Ovary (tissue), 9 donors: ENCODE data around the gene GCG. TPM values are rescaled to one million over a fixed set of nuclear protein-coding genes. Genes with fewer than 3 reads are reported as not detected.

Source experiments
- DNase-seq, 5 donors: peaks; one replicate each; pipeline ENCODE4 v3.0.0-alpha.2; 2019 to 2020
- H3K27ac ChIP-seq, 2 donors: fragments of 200-600 bp; one replicate each; pipeline versions ENCODE4 v1.5.1 to v1.8.0; 2019 to 2022
- H3K27me3 ChIP-seq: fragments of 200-600 bp; one replicate; pipeline ENCODE4 v1.8.0; 2022
- H3K36me3 ChIP-seq: fragments of 200-600 bp; sonication (generic); one replicate; pipeline ENCODE4 v1.5.1; 2019
- H3K4me1 ChIP-seq: one replicate; pipeline ENCODE4 v1.8.1; 2013; ENCODE audit warnings: mild to moderate bottlenecking, moderate library complexity; ENCODE audit not compliant: insufficient read depth
- H3K4me3 ChIP-seq: fragments of 200-600 bp; sonication (generic); one replicate; pipeline ENCODE4 v1.5.1; 2017
- H3K9me3 ChIP-seq, 2 donors: fragments of 200-600 bp in 1 of 2; sonication (generic) in 1 of 2; one replicate each; pipeline versions ENCODE4 v1.5.1 to v1.8.1; 2013 to 2019; ENCODE audit warnings: mild to moderate bottlenecking in 1 of 2, moderate library complexity in 1 of 2
- CTCF ChIP-seq, 3 donors: fragments of 450-650 bp in 2 of 3; fragments of 200-600 bp in 1 of 3; IDR thresholded peaks; one replicate each; pipeline versions ENCODE4 v1.5.1 to v1.8.0; 2016 to 2022; ENCODE audit warnings: antibody characterized with exemption in 3 of 3, mild to moderate bottlenecking in 1 of 3
- EP300 ChIP-seq: sonication (generic); formaldehyde crosslinking; IDR thresholded peaks from one replicate; pipeline ENCODE4 v1.6.1; 2017; ENCODE audit warnings: antibody characterized with exemption
- POLR2A ChIP-seq: fragments of 450-650 bp; IDR thresholded peaks from one replicate; pipeline ENCODE4 v1.6.1; 2017; ENCODE audit warnings: antibody characterized with exemption, mild to moderate bottlenecking, moderate library complexity
- WGBS, 3 donors: extraction: QIAGEN DNeasy Blood & Tissue Kit in 1 of 3; methylation state at CpG; one replicate each; pipeline versions ENCODE4 v1.1.5 to v1.1.7; 2013 to 2017; 5-methylcytosine and 5-hydroxymethylcytosine counted together
- intact Hi-C, 4 donors: fragments of 100-400 bp; cut with DNase I; formaldehyde crosslinking; loops; one replicate each; pipeline versions ENCODE4 v1.11.0 to v1.15.1; 2022 to 2023
- polyA plus RNA-seq, 2 donors: library from polyadenylated mRNA; stranded (reverse); fragments of 200-250 nt in 1 of 2; fragments of 350-450 nt in 1 of 2; fragmentation: Illumina TruSeq in 1 of 2; extraction: RNeasy Lipid Tissue Mini Kit (QIAGEN cat#74804) in 1 of 2; gene quantifications; one replicate each; pipeline ENCODE4 v1.2.3, GENCODE V29; 2013 to 2014
- total RNA-seq, 7 donors: library from RNA; depleted of rRNA in 2 of 7; stranded (reverse); fragments of >200 nt in 2 of 7; fragmentation: NEBNext Ultra II Directional in 3 of 7; extraction: Animal tissue kit (Norgen Biotek cat#: 25700) in 3 of 7; gene quantifications; one replicate each; pipeline versions ENCODE4 v1.1.0 to v1.2.4, GENCODE V29; 2016 to 2023
- donor health status: DM: no; HTN: no; CAD: no; lungs with moderate emphysema.
- donor health status: DM: no; HTN: no; CAD: no.
- donor health status: Bipolar disorder and iron deficiency.
- donor health status: DM: yes; HTN: yes; CAD: no.
- donor health status: DM: no; HTN: no; CAD: no.
- donor health status: DM: yes; HTN: yes; CAD: no.

Gene GCG
- total and polyA plus RNA-seq, 9 donors, result 0.23 to 0.24 TPM; not detected in 7

GRCh38 chr2:162106146-162106551, 45.9 kb downstream of the GCG start:
- Histone ChIP-seq H3K4me3 (no peak overlapping the region), H3K36me3 (no peaks in the 10 kb centered on the region), H3K27me3 (no peaks in the 10 kb centered on the region), H3K9me3 (no peaks in the 10 kb centered on the region), H3K4me1 (peaks cover 1% of the 10 kb centered on the region), H3K27ac (no peak overlapping the region)
- 46 to 64% (median 49%) methylated on average over 3 of the region's 3 CpGs for WGBS, 3 donors
- no peak for DNase-seq
- intact Hi-C loops, result no loop called here
- no peak for TF ChIP-seq POLR2A
- TF ChIP-seq CTCF (IDR thresholded peaks at IDR 0.05), result no peak
- no peak for TF ChIP-seq EP300

- Histone ChIP-seq H3K4me1 (peaks cover 1% of the 10 kb centered on the region), H3K27me3 (no peaks in the 10 kb centered on the region), H3K9me3 (no peaks in the 10 kb centered on the region), H3K27ac (no peak overlapping the region), H3K36me3 (no peaks in the 10 kb centered on the region), H3K4me3 (no peak overlapping the region)
- intact Hi-C loops, result no loop called here
- no peak for TF ChIP-seq EP300
- TF ChIP-seq CTCF (IDR thresholded peaks at IDR 0.05), result no peak
- TF ChIP-seq POLR2A, result no peak
- DNase-seq, result no peak
- WGBS, 3 donors, result 71 to 76% (median 75%) methylated on average over 3 of the region's 3 CpGs
Measured at GRCh38 chr2:162103443-162104009, 48.5 kb downstream of the GCG start.

GRCh38 chr2:162100579-162100978, 51.5 kb downstream of the GCG start:
- Histone ChIP-seq H3K9me3 (no peaks in the 10 kb centered on the region), H3K27ac (no peak overlapping the region), H3K36me3 (no peaks in the 10 kb centered on the region), H3K27me3 (no peaks in the 10 kb centered on the region), H3K4me1 (no peaks in the 10 kb centered on the region), H3K4me3 (no peak overlapping the region)
- 15 to 54% (median 49%) methylated on average over 1 of the region's 1 CpG for WGBS, 3 donors
- no peak for DNase-seq
- TF ChIP-seq CTCF (IDR thresholded peaks at IDR 0.05), result no peak
- intact Hi-C loops, result no loop called here

- Histone ChIP-seq H3K27me3 (no peaks in the 10 kb centered on the region), H3K27ac (no peak overlapping the region), H3K9me3 (no peaks in the 10 kb centered on the region), H3K36me3 (no peaks in the 10 kb centered on the region), H3K4me3 (no peak overlapping the region), H3K4me1 (no peaks in the 10 kb centered on the region)
- 95 to 97% (median 96%) methylated on average over 5 of the region's 5 CpGs for WGBS, 3 donors
- intact Hi-C loops, result no loop called here
- no peak for DNase-seq
- TF ChIP-seq POLR2A, result no peak
- no peak for TF ChIP-seq EP300
- no peak for TF ChIP-seq CTCF (IDR thresholded peaks at IDR 0.05)
Measured at GRCh38 chr2:162099836-162100235, 52.2 kb downstream of the GCG start.

Other genes starting within 250 kb of the GCG start
- 1 to 10 TPM in 6 of 7 donors, under 1 TPM in 1; 0.71 to 6.5 (median 3.5) TPM for gene DPP4, start 78.0 kb downstream of the GCG start, total RNA-seq
- gene DPP4, start 78.0 kb downstream of the GCG start, polyA plus RNA-seq, result 10 to 100 TPM in 1 of 2 donors, 1 to 10 TPM in 1; 3.7 to 46.6 TPM
- gene FAP, start 91.2 kb upstream of the GCG start, total RNA-seq, result 1 to 10 TPM in 6 of 7 donors, under 1 TPM in 1; 0.76 to 6.7 (median 2.3) TPM
- gene FAP, start 91.2 kb upstream of the GCG start, polyA plus RNA-seq, result 10 to 100 TPM in 1 of 2 donors, 1 to 10 TPM in 1; 1.6 to 11.6 TPM
- gene IFIH1, start 166.4 kb upstream of the GCG start, total RNA-seq, result 10 to 100 TPM; 12.4 to 16.9 (median 14.4) TPM
- gene IFIH1, start 166.4 kb upstream of the GCG start, polyA plus RNA-seq, result 10 to 100 TPM in 1 of 2 donors, 1 to 10 TPM in 1; 7.6 to 19.7 TPM
- gene GCA, start 191.9 kb upstream of the GCG start, total RNA-seq, result 10 to 100 TPM in 6 of 7 donors, 1 to 10 TPM in 1; 7.2 to 23.3 (median 12.5) TPM
- 10 to 100 TPM in 1 of 2 donors, 1 to 10 TPM in 1; 8.8 to 12.5 TPM for gene GCA, start 191.9 kb upstream of the GCG start, polyA plus RNA-seq